Right ventricle myocardium inferior (tissue), 1 donor: Measurements from ENCODE around the gene KLHDC3. TPM values are rescaled to one million over a fixed set of nuclear protein-coding genes. Genes with fewer than 3 reads are reported as not detected.

Source experiments
- total RNA-seq: library from RNA; stranded (reverse); fragmentation: NEBNext Ultra II Directional; extraction: Animal tissue kit (Norgen Biotek cat#: 25700); gene quantifications from one replicate; pipeline ENCODE4 v1.2.1, GENCODE V29; 2021
- donor health status: DM: no; HTN: yes; CAD: no; lungs with severe emphysema.

The KLHDC3 gene
- total RNA-seq, 1 donor from 2014 or later = 145 TPM

Other genes starting within 250 kb of the KLHDC3 start
- gene BICRAL, start 232.2 kb upstream of the KLHDC3 start, total RNA-seq = 11.6 TPM
- 44.5 TPM for gene RPL7L1, start 134.6 kb upstream of the KLHDC3 start, total RNA-seq
- not detected for gene PTCRA, start 98.2 kb upstream of the KLHDC3 start, total RNA-seq
- 22.9 TPM for gene CNPY3, start 84.8 kb upstream of the KLHDC3 start, total RNA-seq
- 0.97 TPM for gene GNMT, start 53.5 kb upstream of the KLHDC3 start, total RNA-seq
- 25.5 TPM for gene PEX6, start 35.1 kb upstream of the KLHDC3 start, total RNA-seq
- 34.2 TPM for gene PPP2R5D, start 29.7 kb upstream of the KLHDC3 start, total RNA-seq
- gene MEA1, start 303 bp upstream of the KLHDC3 start, total RNA-seq = 32.1 TPM
- gene RRP36, start 7.4 kb downstream of the KLHDC3 start, total RNA-seq = 26.1 TPM
- gene CUL7, start 39.6 kb downstream of the KLHDC3 start, total RNA-seq = 7.3 TPM
- 99.7 TPM for gene MRPL2, start 45.2 kb downstream of the KLHDC3 start, total RNA-seq
- gene KLC4, start 45.4 kb downstream of the KLHDC3 start, total RNA-seq = 30.0 TPM
- gene PTK7, start 62.1 kb downstream of the KLHDC3 start, total RNA-seq = 1.7 TPM
- gene SRF, start 157.0 kb downstream of the KLHDC3 start, total RNA-seq = 77.6 TPM
- gene CUL9, start 167.9 kb downstream of the KLHDC3 start, total RNA-seq = 14.0 TPM
- 29.9 TPM for gene DNPH1, start 215.2 kb downstream of the KLHDC3 start, total RNA-seq
- 0.19 TPM for gene TTBK1, start 229.2 kb downstream of the KLHDC3 start, total RNA-seq